HCT116 (cell line): ENCODE results near the gene ENKD1. TPM values are rescaled to one million over a fixed set of nuclear protein-coding genes. Genes with fewer than 3 reads are reported as not detected.

Experiments used
- ATAC-seq: fragments of 200-7000 bp; cut with Tn5 transposase; 2 replicates; pipeline ENCODE4 v1.9.1; 2020; ENCODE audit warnings: mild to moderate bottlenecking, moderate library complexity
- BruUV-seq: library from RNA; stranded (reverse); fragments of 400-500 nt; replicated peaks from 2 replicates; lab custom pipeline; 2021; lab: Mats Ljungman, UMichigan
- CTCF ChIA-PET: fragments of 300-600 bp; sonication (Branson Sonifier 250); formaldehyde crosslinking; loops from one replicate; lab custom pipeline; 2021; ENCODE audit warnings: antibody characterized with exemption; lab: Charles Lee
- POLR2A ChIA-PET: fragments of 300-600, 350-600 bp; sonication (Branson Sonifier 250); formaldehyde crosslinking; loops from one replicate; lab custom pipeline; 2021; ENCODE audit warnings: antibody characterized with exemption; lab: Charles Lee
- RAD21 ChIA-PET, 2 experiments: fragments of 300-600 bp; sonication (Branson Sonifier 250); formaldehyde crosslinking; loops; one replicate each; lab custom pipeline; 2023; ENCODE audit warnings: low total read pairs in 2 of 2; ENCODE audit not compliant: uncharacterized antibody in 2 of 2, unreplicated experiment in 2 of 2, low non-redundant PET in 1 of 2; lab: Charles Lee
- DNase-seq: peaks from one replicate; pipeline ENCODE4 v3.0.0-alpha.2; 2010; ENCODE audit warnings: low read depth, low spot score
- H2AFZ ChIP-seq: fragments of 200-600 bp; shearing (Covaris generic), sonication (generic); 2 replicates; pipeline ENCODE4 v1.6.1; 2017; ENCODE audit warnings: low read depth, mixed run types, mixed read lengths, antibody characterized with exemption, low read length; ENCODE audit not compliant: poor library complexity, severe bottlenecking
- H3K27ac ChIP-seq: 2 replicates; pipeline ENCODE4 v1.5.1; 2012; ENCODE audit warnings: low read depth, low read length
- H3K27me3 ChIP-seq: fragments of 200-600 bp; sonication (generic); 2 replicates; pipeline ENCODE4 v1.6.1; 2016; ENCODE audit warnings: mixed run types, low read length, mixed read lengths; ENCODE audit not compliant: insufficient read depth
- H3K36me3 ChIP-seq, 2 experiments: fragments of 200-500 bp in 1 of 2; fragments of 200-600 bp in 1 of 2; sonication (Bioruptor generic) in 1 of 2; sonication (generic) in 1 of 2; 2 replicates each; pipeline versions ENCODE4 v1.5.1 to v1.6.1; 2014 to 2016; ENCODE audit warnings: low read length in 2 of 2, inconsistent platforms in 1 of 2, mixed read lengths in 1 of 2, mixed run types in 1 of 2; ENCODE audit not compliant: insufficient read depth in 2 of 2, control insufficient read depth in 1 of 2
- H3K4me1 ChIP-seq, 2 experiments: fragments of 200-600 bp in 1 of 2; sonication (generic) in 1 of 2; 2 replicates each; pipeline versions ENCODE4 v1.5.1 to v1.6.1; 2012 to 2017; ENCODE audit warnings: low read length in 2 of 2, inconsistent platforms in 1 of 2, mild to moderate bottlenecking in 1 of 2, mixed read lengths in 1 of 2, mixed run types in 1 of 2, moderate library complexity in 1 of 2; ENCODE audit not compliant: insufficient read depth in 2 of 2, control insufficient read depth in 1 of 2
- H3K4me2 ChIP-seq: fragments of 200-600 bp; sonication (generic); 2 replicates; pipeline ENCODE4 v1.6.1; 2017; ENCODE audit warnings: mixed run types, low read length, mixed read lengths
- H3K4me3 ChIP-seq, 2 experiments: fragments of 200-600 bp in 1 of 2; sonication (generic) in 1 of 2; replicated peaks in 1 of 2; 2 replicates each; pipeline ENCODE4 v1.5.1; 2011 to 2016; ENCODE audit warnings: low read length in 2 of 2, control low read depth in 1 of 2, low read depth in 1 of 2, mild to moderate bottlenecking in 1 of 2, mixed read lengths in 1 of 2, mixed run types in 1 of 2
- H3K79me2 ChIP-seq: fragments of 200-600 bp; sonication (generic); 2 replicates; pipeline ENCODE4 v1.6.1; 2017; ENCODE audit warnings: mild to moderate bottlenecking, mixed run types, low read length, moderate library complexity, mixed read lengths; ENCODE audit not compliant: insufficient read depth
- H3K9ac ChIP-seq: fragments of 200-600 bp; sonication (generic); 2 replicates; pipeline ENCODE4 v1.6.1; 2016; ENCODE audit warnings: low read length, mixed read lengths
- H3K9me2 ChIP-seq: fragments of 200-600 bp; sonication (generic), shearing (Covaris generic); 2 replicates; pipeline ENCODE4 v1.6.1; 2017; ENCODE audit warnings: mixed run types, mild to moderate bottlenecking, moderate library complexity; ENCODE audit not compliant: insufficient read depth
- H3K9me3 ChIP-seq, 2 experiments: fragments of 200-500 bp in 1 of 2; fragments of 200-600 bp in 1 of 2; sonication (Bioruptor generic) in 1 of 2; sonication (generic) in 1 of 2; 2 replicates each; pipeline ENCODE4 v1.6.1; 2014 to 2017; ENCODE audit warnings: low read length in 2 of 2, mixed read lengths in 2 of 2, inconsistent platforms in 1 of 2, low read depth in 1 of 2, mild to moderate bottlenecking in 1 of 2, mixed run types in 1 of 2, moderate library complexity in 1 of 2; ENCODE audit not compliant: control insufficient read depth in 1 of 2, insufficient read depth in 1 of 2
- H4K20me1 ChIP-seq: fragments of 200-600 bp; sonication (generic), shearing (Covaris generic); 2 replicates; pipeline ENCODE4 v1.6.1; 2017; ENCODE audit warnings: mixed run types, mild to moderate bottlenecking, moderate library complexity; ENCODE audit not compliant: insufficient read depth
- ATF3 ChIP-seq: IDR thresholded peaks from 2 replicates; pipeline ENCODE4 v1.6.1; 2012
- CBX3 ChIP-seq: IDR thresholded peaks from 2 replicates; pipeline ENCODE4 v1.6.1; 2012; ENCODE audit warnings: low read depth
- CEBPB ChIP-seq: IDR thresholded peaks from 2 replicates; pipeline ENCODE4 v1.6.1; 2012; ENCODE audit warnings: low read depth
- CTCF ChIP-seq, 3 experiments: fragments of 200-600 bp in 1 of 3; sonication (generic) in 1 of 3; IDR thresholded peaks in 2 of 3; conservative IDR thresholded peaks in 1 of 3; 2 replicates each; pipeline ENCODE4 v1.5.1; 2012 to 2017; ENCODE audit warnings: low read depth in 2 of 3, low read length in 2 of 3, antibody characterized with exemption in 1 of 3, borderline replicate concordance in 1 of 3, control low read depth in 1 of 3, mild to moderate bottlenecking in 1 of 3, mixed read lengths in 1 of 3, mixed run types in 1 of 3, moderate library complexity in 1 of 3; ENCODE audit not compliant: insufficient read depth in 1 of 3
- EGR1 ChIP-seq: IDR thresholded peaks from 2 replicates; pipeline ENCODE4 v1.6.1; 2012; ENCODE audit warnings: low read depth
- EZH2phosphoT487 ChIP-seq: fragments of 200-600 bp; IDR thresholded peaks from 2 replicates; pipeline ENCODE4 v1.6.1; 2018; ENCODE audit warnings: antibody characterized with exemption, borderline replicate concordance
- FOSL1 ChIP-seq: IDR thresholded peaks from 2 replicates; pipeline ENCODE4 v1.6.1; 2012; ENCODE audit warnings: low read depth
- MAX ChIP-seq: IDR thresholded peaks from 2 replicates; pipeline ENCODE4 v1.6.1; 2012
- POLR2A ChIP-seq: IDR thresholded peaks from 2 replicates; pipeline ENCODE4 v1.7.0; 2011; ENCODE audit warnings: borderline replicate concordance; ENCODE audit not compliant: insufficient read depth, insufficient read length; ENCODE audit errors: extremely low read depth
- POLR2AphosphoS5 ChIP-seq: IDR thresholded peaks from 2 replicates; pipeline ENCODE4 v1.6.1; 2011; ENCODE audit warnings: mild to moderate bottlenecking, low read depth, low read length, moderate library complexity
- RAD21 ChIP-seq: IDR thresholded peaks from 2 replicates; pipeline ENCODE4 v1.6.1; 2012; ENCODE audit warnings: low read depth, mild to moderate bottlenecking
- SP1 ChIP-seq: IDR thresholded peaks from 2 replicates; pipeline ENCODE4 v1.6.1; 2012; ENCODE audit warnings: low read depth
- SRF ChIP-seq: IDR thresholded peaks from 2 replicates; pipeline ENCODE4 v1.6.1; 2012; ENCODE audit warnings: low read depth
- TCF7L2 ChIP-seq: IDR thresholded peaks from 2 replicates; pipeline ENCODE4 v1.7.0; 2011; ENCODE audit warnings: borderline replicate concordance, inconsistent platforms; ENCODE audit not compliant: insufficient read depth, insufficient read length; ENCODE audit errors: extremely low read depth
- YY1 ChIP-seq: IDR thresholded peaks from 2 replicates; pipeline ENCODE4 v1.6.1; 2011; ENCODE audit warnings: low read length, low read depth, moderate library complexity, mild to moderate bottlenecking; ENCODE audit not compliant: insufficient replicate concordance; ENCODE audit errors: extremely low read depth
- intact Hi-C: fragments of 100-400 bp; cut with micrococcal nuclease; formaldehyde crosslinking; loops from 2 replicates; pipeline ENCODE4 v1.10.0; 2022
- total RNA-seq: library from RNA; stranded (reverse); gene quantifications from one replicate; pipeline ENCODE4 v1.2.1, GENCODE V29; 2021; ENCODE audit not compliant: unreplicated experiment

The ENKD1 gene
- total RNA-seq, 1 experiment from 2014 or later = 16.8 TPM

GRCh38 chr16:67656344-67657016 lies 10.1 kb downstream of the ENKD1 start:
- Histone ChIP-seq H3K9me3 (no peaks in the 10 kb centered on the region), H3K4me3 (no peak overlapping the region), H3K36me3 (peaks cover 0 to 6% of the 10 kb centered on the region in 2 experiments; a peak in 1 of 4 replicates), H2AFZ (no peak overlapping the region), H3K27ac (no peak overlapping the region), H4K20me1 (no peaks in the 10 kb centered on the region), H3K4me1 (peaks cover 3 to 23% of the 10 kb centered on the region in 2 experiments; a peak in 3 of 4 replicates), H3K9ac (no peak overlapping the region), H3K9me2 (no peaks in the 10 kb centered on the region), H3K27me3 (no peaks in the 10 kb centered on the region), H3K79me2 (peaks cover 21% of the 10 kb centered on the region; the same call in 1 of the 2 replicates), H3K4me2 (no peak overlapping the region)
- no TSS peak for BruUV-seq
- intact Hi-C loops = no loop called here
- ChIA-PET POLR2A (no interaction called here), RAD21 (no interaction called here), CTCF (no interaction called here)
- DNase-seq (no peak), ATAC-seq (no peak)
- no peak for TF ChIP-seq TCF7L2
- TF ChIP-seq ATF3 = no peak
- TF ChIP-seq EZH2phosphoT487 = no peak
- TF ChIP-seq SP1 = no peak
- TF ChIP-seq MAX = no peak
- TF ChIP-seq YY1 = no peak
- TF ChIP-seq CEBPB = no peak
- TF ChIP-seq EGR1 = no peak
- no peak for TF ChIP-seq RAD21
- no peak for TF ChIP-seq CTCF (IDR thresholded peaks at IDR 0.05 in 2 of 3, conservative IDR thresholded peaks at IDR 0.05 in 1 of 3; ENCODE audit: borderline replicate concordance in 1 of 3, insufficient read depth in 1 of 3, low read depth in 2 of 3, low read length in 2 of 3)
- TF ChIP-seq POLR2A = no peak
- TF ChIP-seq CBX3 = no peak
- TF ChIP-seq SRF = no peak
- TF ChIP-seq FOSL1 = no peak
- no peak for TF ChIP-seq POLR2AphosphoS5
- TF ChIP-seq, all 23 proteins: peak for 0
